HCT116 (cell line): ENCODE measurements around the gene EIF3K.

Experiments
- ELF1 ChIP-seq: IDR thresholded peaks from 2 replicates; pipeline ENCODE4 v1.6.1; 2012; ENCODE audit warnings: low read depth, borderline replicate concordance
- JUND ChIP-seq: IDR thresholded peaks from 2 replicates; pipeline ENCODE4 v1.6.1; 2012
- POLR2A ChIP-seq: IDR thresholded peaks from 2 replicates; pipeline ENCODE4 v1.7.0; 2011; ENCODE audit warnings: borderline replicate concordance; ENCODE audit not compliant: insufficient read depth, insufficient read length; ENCODE audit errors: extremely low read depth
- TF ChIP-seq, protein P1 (sequence below), 3 experiments: fragments of 200-600 bp in 1 of 3; sonication (generic) in 1 of 3; IDR thresholded peaks in 2 of 3; conservative IDR thresholded peaks in 1 of 3; 2 replicates each; pipeline ENCODE4 v1.5.1; 2012 to 2017; ENCODE audit warnings: low read depth in 2 of 3, low read length in 2 of 3, antibody characterized with exemption in 1 of 3, borderline replicate concordance in 1 of 3, control low read depth in 1 of 3, mild to moderate bottlenecking in 1 of 3, mixed read lengths in 1 of 3, mixed run types in 1 of 3, moderate library complexity in 1 of 3; ENCODE audit not compliant: insufficient read depth in 1 of 3
- TF ChIP-seq, protein P2 (sequence below): IDR thresholded peaks from 2 replicates; pipeline ENCODE4 v1.6.1; 2012

DNA sequence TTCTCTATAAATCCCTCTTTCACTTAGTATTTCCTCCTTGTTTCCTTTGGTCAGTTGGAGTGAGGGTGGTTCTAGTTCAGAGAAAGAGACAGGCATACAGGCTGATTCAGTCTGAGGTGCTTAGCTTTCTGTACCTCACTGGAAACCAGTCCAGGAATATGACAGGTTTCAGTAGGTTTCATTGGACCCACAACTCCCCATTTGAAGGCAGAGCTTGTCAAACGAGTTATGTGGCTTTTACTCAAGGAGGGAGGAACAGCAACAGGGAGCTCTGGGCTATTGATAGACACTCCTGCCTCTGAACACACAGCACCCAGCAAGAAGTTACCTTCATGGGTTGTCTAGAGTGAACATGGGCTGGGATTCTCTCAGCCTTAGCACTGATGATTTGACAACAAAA is 43.0 kb downstream of the EIF3K start:
- TF ChIP-seq, protein P1, sequence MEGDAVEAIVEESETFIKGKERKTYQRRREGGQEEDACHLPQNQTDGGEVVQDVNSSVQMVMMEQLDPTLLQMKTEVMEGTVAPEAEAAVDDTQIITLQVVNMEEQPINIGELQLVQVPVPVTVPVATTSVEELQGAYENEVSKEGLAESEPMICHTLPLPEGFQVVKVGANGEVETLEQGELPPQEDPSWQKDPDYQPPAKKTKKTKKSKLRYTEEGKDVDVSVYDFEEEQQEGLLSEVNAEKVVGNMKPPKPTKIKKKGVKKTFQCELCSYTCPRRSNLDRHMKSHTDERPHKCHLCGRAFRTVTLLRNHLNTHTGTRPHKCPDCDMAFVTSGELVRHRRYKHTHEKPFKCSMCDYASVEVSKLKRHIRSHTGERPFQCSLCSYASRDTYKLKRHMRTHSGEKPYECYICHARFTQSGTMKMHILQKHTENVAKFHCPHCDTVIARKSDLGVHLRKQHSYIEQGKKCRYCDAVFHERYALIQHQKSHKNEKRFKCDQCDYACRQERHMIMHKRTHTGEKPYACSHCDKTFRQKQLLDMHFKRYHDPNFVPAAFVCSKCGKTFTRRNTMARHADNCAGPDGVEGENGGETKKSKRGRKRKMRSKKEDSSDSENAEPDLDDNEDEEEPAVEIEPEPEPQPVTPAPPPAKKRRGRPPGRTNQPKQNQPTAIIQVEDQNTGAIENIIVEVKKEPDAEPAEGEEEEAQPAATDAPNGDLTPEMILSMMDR (IDR thresholded peaks at IDR 0.05 in 2 of 3, conservative IDR thresholded peaks at IDR 0.05 in 1 of 3; ENCODE audit: borderline replicate concordance in 1 of 3, insufficient read depth in 1 of 3, low read depth in 2 of 3, low read length in 2 of 3) = no peak
- TF ChIP-seq, protein P2, sequence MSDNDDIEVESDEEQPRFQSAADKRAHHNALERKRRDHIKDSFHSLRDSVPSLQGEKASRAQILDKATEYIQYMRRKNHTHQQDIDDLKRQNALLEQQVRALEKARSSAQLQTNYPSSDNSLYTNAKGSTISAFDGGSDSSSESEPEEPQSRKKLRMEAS = 0 out of 2 replicates have a peak, but pooled peaks have one; percentile 4
- TF ChIP-seq POLR2A (no peak), JUND (no peak), ELF1 (no peak)
